Transverse colon (tissue), 4 donors: ENCODE results near the gene IL16. TPM values are rescaled to one million over a fixed set of nuclear protein-coding genes. Genes with fewer than 3 reads are reported as not detected.

Experiments used
- DNase-seq: peaks from one replicate; pipeline ENCODE4 v3.0.0-alpha.2; 2019
- H3K27ac ChIP-seq, 4 donors: fragments of 200-600 bp; sonication (generic); 2 replicates each; pipeline ENCODE4 v1.5.1; 2016 to 2018; ENCODE audit warnings: inconsistent platforms in 4 of 4
- H3K27me3 ChIP-seq: fragments of 200-600 bp; sonication (generic); 2 replicates; pipeline ENCODE4 v1.5.1; 2017; ENCODE audit warnings: inconsistent platforms
- H3K36me3 ChIP-seq, 4 donors: fragments of 200-600 bp; sonication (generic); 2 replicates each; pipeline ENCODE4 v1.5.1; 2017 to 2019; ENCODE audit warnings: inconsistent platforms in 4 of 4
- H3K4me1 ChIP-seq, 4 donors: fragments of 200-600 bp; sonication (generic); 2 replicates each; pipeline ENCODE4 v1.5.1; 2017 to 2020; ENCODE audit warnings: inconsistent platforms in 4 of 4
- H3K4me3 ChIP-seq, 4 donors: fragments of 200-600 bp; sonication (generic); 1 replicate in 1 of 4; 2 replicates in 3 of 4; pipeline versions ENCODE4 v1.5.1 to v1.6.1; 2017 to 2019; ENCODE audit warnings: inconsistent platforms in 4 of 4
- H3K9me3 ChIP-seq, 2 donors: fragments of 200-600 bp; sonication (generic); 2 replicates each; pipeline ENCODE4 v1.5.1; 2017 to 2019; ENCODE audit warnings: inconsistent platforms in 2 of 2
- EP300 ChIP-seq: sonication (generic); formaldehyde crosslinking; IDR thresholded peaks from one replicate; pipeline ENCODE4 v1.6.1; 2017; ENCODE audit warnings: antibody characterized with exemption, low read depth
- POLR2A ChIP-seq: fragments of 450-650 bp; IDR thresholded peaks from one replicate; pipeline ENCODE4 v1.6.1; 2016; ENCODE audit warnings: antibody characterized with exemption, mild to moderate bottlenecking, moderate library complexity
- POLR2AphosphoS5 ChIP-seq, 3 donors: sonication (generic); formaldehyde crosslinking; IDR thresholded peaks; one replicate each; pipeline ENCODE4 v1.6.1; 2016; ENCODE audit warnings: antibody characterized with exemption in 3 of 3
- WGBS, 2 donors: methylation state at CpG; one replicate each; pipeline ENCODE4 v1.1.5; 2018; ENCODE audit warnings: low coverage in 1 of 2; 5-methylcytosine and 5-hydroxymethylcytosine counted together
- in situ Hi-C, 4 donors: fragments of 200-750 bp; cut with MboI; loops; one replicate each; pipeline versions ENCODE4 v1.15.0 to v1.15.1; 2017; ENCODE audit warnings: low sequenced_read_pairs in 3 of 4, low pct_ligation_motif_present in 1 of 4, low pct_unique_long_range_greater_than_20kb in 1 of 4
- intact Hi-C: fragments of 100-400 bp; cut with DNase I; formaldehyde crosslinking; loops from one replicate; pipeline ENCODE4 v1.15.1; 2023; ENCODE audit warnings: low total_unique reads
- total RNA-seq, 4 donors: library from RNA; depleted of rRNA; stranded (reverse); fragments of >200 nt; gene quantifications; one replicate each; pipeline ENCODE4 v1.1.0, GENCODE V29; 2016
- TF ChIP-seq, protein P1 (sequence below), 5 experiments: fragments of 200-600 bp in 3 of 5; fragments of 450-650 bp in 2 of 5; sonication (generic) in 3 of 5; IDR thresholded peaks; 1 replicate in 2 of 5; 2 replicates in 3 of 5; pipeline ENCODE4 v1.5.1; 2016 to 2017; ENCODE audit warnings: antibody characterized with exemption in 5 of 5, inconsistent platforms in 3 of 5, mild to moderate bottlenecking in 2 of 5, moderate library complexity in 1 of 5

The IL16 gene
- total RNA-seq, 4 donors from 2014 or later: 5.2 to 40.0 (median 22.3) TPM

DNA sequence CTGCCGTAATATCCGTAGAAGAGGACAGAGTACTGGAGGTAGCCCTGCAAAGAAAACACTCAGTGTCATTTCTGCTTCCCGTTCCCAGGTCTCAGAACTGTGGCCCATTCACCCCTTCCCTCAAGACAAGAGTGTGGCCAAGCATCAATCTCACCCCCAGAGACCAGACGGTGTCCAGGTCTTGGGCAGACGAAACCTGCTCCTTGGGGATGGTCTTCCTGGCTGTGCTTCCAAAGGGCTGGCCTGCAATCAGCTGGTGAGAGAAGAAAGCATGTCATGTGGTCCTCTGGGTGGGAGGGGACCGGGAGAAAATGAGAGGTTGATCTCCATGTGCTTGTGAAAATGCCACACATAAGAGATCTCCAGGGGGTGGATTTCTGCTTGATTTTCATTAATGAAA is 161.6 kb downstream of the IL16 start:
- TF ChIP-seq POLR2AphosphoS5 (IDR thresholded peaks at IDR 0.05) (no peak), EP300 (no peak), POLR2A (no peak)
- TF ChIP-seq, protein P1, sequence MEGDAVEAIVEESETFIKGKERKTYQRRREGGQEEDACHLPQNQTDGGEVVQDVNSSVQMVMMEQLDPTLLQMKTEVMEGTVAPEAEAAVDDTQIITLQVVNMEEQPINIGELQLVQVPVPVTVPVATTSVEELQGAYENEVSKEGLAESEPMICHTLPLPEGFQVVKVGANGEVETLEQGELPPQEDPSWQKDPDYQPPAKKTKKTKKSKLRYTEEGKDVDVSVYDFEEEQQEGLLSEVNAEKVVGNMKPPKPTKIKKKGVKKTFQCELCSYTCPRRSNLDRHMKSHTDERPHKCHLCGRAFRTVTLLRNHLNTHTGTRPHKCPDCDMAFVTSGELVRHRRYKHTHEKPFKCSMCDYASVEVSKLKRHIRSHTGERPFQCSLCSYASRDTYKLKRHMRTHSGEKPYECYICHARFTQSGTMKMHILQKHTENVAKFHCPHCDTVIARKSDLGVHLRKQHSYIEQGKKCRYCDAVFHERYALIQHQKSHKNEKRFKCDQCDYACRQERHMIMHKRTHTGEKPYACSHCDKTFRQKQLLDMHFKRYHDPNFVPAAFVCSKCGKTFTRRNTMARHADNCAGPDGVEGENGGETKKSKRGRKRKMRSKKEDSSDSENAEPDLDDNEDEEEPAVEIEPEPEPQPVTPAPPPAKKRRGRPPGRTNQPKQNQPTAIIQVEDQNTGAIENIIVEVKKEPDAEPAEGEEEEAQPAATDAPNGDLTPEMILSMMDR (IDR thresholded peaks at IDR 0.05): no peak
- Histone ChIP-seq H3K4me3 (no peak overlapping the region), H3K9me3 (no peaks in the 10 kb centered on the region), H3K4me1 (no peaks in the 10 kb centered on the region), H3K36me3 (no peaks in the 10 kb centered on the region), H3K27ac (no peak overlapping the region), H3K27me3 (no peaks in the 10 kb centered on the region)
- in situ Hi-C loops: no loop called here
- no peak for DNase-seq
- intact Hi-C loops: no loop called here
- 93 to 100% methylated on average over 1 to 6 of the region's 6 CpGs for WGBS, 2 donors

DNA sequence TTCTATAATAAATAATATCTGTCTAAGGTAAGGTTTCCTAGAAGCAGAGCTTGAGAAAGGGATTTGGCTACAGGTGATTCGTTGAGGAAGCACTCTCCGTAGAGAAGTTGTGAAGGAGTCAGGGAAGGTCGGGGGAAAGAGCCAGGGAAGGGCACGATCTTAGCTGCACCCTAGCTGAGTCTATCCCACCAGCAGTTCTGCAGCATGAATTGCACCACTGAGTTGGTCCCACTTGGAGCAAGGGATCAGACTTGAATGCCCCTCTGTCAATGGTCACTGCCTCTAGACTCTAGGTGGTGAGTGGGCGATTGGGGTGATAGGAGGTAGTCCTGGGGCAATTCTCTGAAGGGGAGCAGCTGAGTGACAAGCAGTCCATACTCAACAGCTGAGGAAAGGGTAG is 163.8 kb downstream of the IL16 start:
- no peaks in the 10 kb centered on the region for H3K9me3 ChIP-seq
- no peak for DNase-seq
- no peaks in the 10 kb centered on the region for H3K4me1 ChIP-seq
- in situ Hi-C loops (no loop called here), intact Hi-C loops (no loop called here)
- no peaks in the 10 kb centered on the region for H3K36me3 ChIP-seq
- no peaks in the 10 kb centered on the region for H3K27me3 ChIP-seq
- H3K27ac ChIP-seq: no peak overlapping the region
- TF ChIP-seq POLR2A (no peak), EP300 (no peak)
- WGBS, 2 donors: 94 to 100% methylated on average over 4 to 5 of the region's 5 CpGs
- H3K4me3 ChIP-seq: no peak overlapping the region

DNA sequence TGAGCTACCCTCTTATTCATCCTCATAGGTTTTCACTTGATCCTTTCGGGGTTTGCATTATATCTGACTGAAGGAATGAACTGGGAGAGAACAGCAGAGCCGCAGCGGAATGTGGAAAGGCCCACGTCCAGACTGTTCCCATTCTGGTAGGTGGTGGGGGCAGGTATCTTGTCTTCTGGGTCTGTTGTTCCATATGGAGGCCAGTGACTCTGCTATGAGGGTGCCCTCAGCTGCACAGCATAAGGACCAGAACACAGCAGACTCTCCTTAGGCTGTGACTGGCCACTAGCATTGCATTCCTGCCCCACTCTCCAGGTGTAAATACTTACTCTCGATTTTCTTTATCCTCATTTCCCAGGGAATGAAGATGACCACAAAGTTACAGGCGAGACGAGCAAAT is 165.2 kb downstream of the IL16 start:
- WGBS, 2 donors: 93 to 96% methylated on average over 5 to 7 of the region's 7 CpGs
- Histone ChIP-seq H3K4me1 (no peaks in the 10 kb centered on the region), H3K27me3 (no peaks in the 10 kb centered on the region), H3K4me3 (no peak overlapping the region), H3K9me3 (no peaks in the 10 kb centered on the region), H3K27ac (no peak overlapping the region), H3K36me3 (no peaks in the 10 kb centered on the region)
- in situ Hi-C loops (no loop called here), intact Hi-C loops (no loop called here)
- TF ChIP-seq POLR2A (no peak), POLR2AphosphoS5 (IDR thresholded peaks at IDR 0.05) (no peak), EP300 (no peak)
- TF ChIP-seq, protein P1 (IDR thresholded peaks at IDR 0.05): no peak
- no peak for DNase-seq

DNA sequence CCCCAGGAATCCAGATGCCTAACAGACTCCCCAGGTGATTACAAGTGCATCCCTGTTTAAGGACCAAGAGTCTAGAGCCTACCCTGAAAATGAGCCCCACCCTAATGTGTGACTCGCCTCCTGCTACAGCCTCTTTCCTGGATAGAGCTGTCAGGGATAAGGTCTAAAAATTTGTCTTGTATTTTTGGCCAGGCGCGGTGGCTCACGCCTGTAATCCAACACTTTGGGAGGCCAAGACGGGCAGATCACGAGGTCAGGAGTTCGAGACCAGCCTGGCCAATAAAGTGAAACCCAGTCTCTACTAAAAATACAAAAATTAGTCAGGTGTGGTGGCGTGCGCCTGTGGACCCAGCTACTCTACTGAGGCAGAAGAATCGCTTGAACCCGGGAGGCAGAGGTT is 166.1 kb downstream of the IL16 start:
- H3K4me1 ChIP-seq: no peaks in the 10 kb centered on the region
- H3K36me3 ChIP-seq: no peaks in the 10 kb centered on the region
- H3K9me3 ChIP-seq: no peaks in the 10 kb centered on the region
- no peak for DNase-seq
- H3K4me3 ChIP-seq: no peak overlapping the region
- 91 to 100% methylated on average over 1 to 11 of the region's 11 CpGs for WGBS, 2 donors
- in situ Hi-C loops: no loop called here
- intact Hi-C loops: no loop called here
- H3K27ac ChIP-seq: no peak overlapping the region
- TF ChIP-seq EP300 (no peak), POLR2A (no peak), POLR2AphosphoS5 (IDR thresholded peaks at IDR 0.05) (no peak)
- TF ChIP-seq, protein P1 (IDR thresholded peaks at IDR 0.05): no peak
- H3K27me3 ChIP-seq: no peaks in the 10 kb centered on the region

DNA sequence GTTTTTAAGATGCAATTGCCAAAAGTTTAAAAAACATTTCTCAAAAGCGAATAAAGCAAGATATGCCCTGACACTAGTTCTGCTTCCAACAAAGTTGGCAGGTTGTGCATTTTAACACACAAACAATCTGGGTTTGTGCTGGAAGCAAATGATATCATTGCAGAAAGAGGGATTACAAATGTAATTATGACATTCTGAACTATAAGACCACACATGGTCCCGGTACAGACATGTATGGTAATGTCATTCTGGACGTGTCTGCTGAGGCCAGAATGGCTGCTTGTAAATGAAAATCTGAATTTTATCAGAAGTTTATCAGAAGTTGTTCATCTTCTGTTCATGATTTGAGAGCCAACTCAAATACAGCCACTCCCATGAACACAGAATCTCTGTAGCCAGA is 166.6 kb downstream of the IL16 start:
- intact Hi-C loops (no loop called here), in situ Hi-C loops (no loop called here)
- Histone ChIP-seq H3K4me3 (no peak overlapping the region), H3K36me3 (no peaks in the 10 kb centered on the region), H3K9me3 (no peaks in the 10 kb centered on the region), H3K27me3 (no peaks in the 10 kb centered on the region), H3K4me1 (no peaks in the 10 kb centered on the region), H3K27ac (no peak overlapping the region)
- no peak for DNase-seq
- 59 to 65% methylated on average over 2 to 3 of the region's 3 CpGs for WGBS, 2 donors
- TF ChIP-seq POLR2A (no peak), EP300 (no peak), POLR2AphosphoS5 (IDR thresholded peaks at IDR 0.05) (no peak)
- TF ChIP-seq, protein P1 (IDR thresholded peaks at IDR 0.05): no peak
